ENCODE measurements around the gene KIF16B. TPM values are rescaled to one million over a fixed set of nuclear protein-coding genes. Genes with fewer than 3 reads are reported as not detected.

Gene KIF16B
- total and polyA plus RNA-seq, 2 of the 8 experiments (the other 6 are each of a cell fraction or from before 2014, with no cell fraction given): 3.0 to 9.2 TPM

- Histone ChIP-seq H2BK20ac (ENCODE audit: low read length) (no peak overlapping the region), H4K8ac (ENCODE audit: extremely low read depth, insufficient read depth, low read length) (no peak overlapping the region), H2BK15ac (ENCODE audit: low read length) (no peak overlapping the region), H3K23me2 (ENCODE audit: low read depth, low read length) (no peaks in the 10 kb centered on the region), H3K23ac (ENCODE audit: insufficient read length) (no peak overlapping the region), H3K56ac (replicated peaks; ENCODE audit: insufficient read length, low read depth, low read length) (no peak overlapping the region), H3K14ac (ENCODE audit: insufficient read length) (no peak overlapping the region), H3K79me1 (ENCODE audit: low read depth, low read length) (no peaks in the 10 kb centered on the region), H2BK12ac (ENCODE audit: low read depth, low read length) (no peak overlapping the region), H3K4ac (replicated peaks; ENCODE audit: insufficient read length, low read depth, low read length) (no peak overlapping the region), H3K18ac (ENCODE audit: extremely low read depth, low read length) (no peak overlapping the region), H4K20me1 (replicated peaks in 1 of 2; ENCODE audit: control insufficient read depth in 1 of 2, insufficient read depth in 2 of 2, low read length in 2 of 2) (no peaks in the 10 kb centered on the region), H4K91ac (replicated peaks; ENCODE audit: insufficient read length, low read length) (no peak overlapping the region), H3K9me3 (ENCODE audit: insufficient read depth in 2 of 2, low read depth in 1 of 2, low read length in 1 of 2) (no peaks in the 10 kb centered on the region), H3K4me2 (ENCODE audit: insufficient read depth in 1 of 2, low read depth in 2 of 2, low read length in 2 of 2) (no peak overlapping the region), H3K27me3 (replicated peaks in 1 of 4; ENCODE audit: control insufficient read depth in 3 of 4, extremely low read depth in 1 of 4, insufficient read depth in 3 of 4, low read length in 3 of 4) (no peaks in the 10 kb centered on the region), H3K4me3 (ENCODE audit: extremely low read depth in 1 of 4, insufficient read depth in 2 of 4, low read depth in 3 of 4, low read length in 4 of 4) (no peak overlapping the region), H2BK5ac (ENCODE audit: low read depth, low read length) (no peak overlapping the region), H3K9ac (replicated peaks in 1 of 4; ENCODE audit: extremely low read depth in 1 of 4, low read depth in 3 of 4, low read length in 3 of 4) (no peak overlapping the region), H3K27ac (ENCODE audit: low read depth, low read length) (no peak overlapping the region), H2AK5ac (ENCODE audit: low read depth, low read length) (no peak overlapping the region), H3K36me3 (ENCODE audit: control insufficient read depth in 2 of 4, insufficient read depth in 4 of 4, low read length in 3 of 4) (peaks cover 0 to 5% (median 0%) of the 10 kb centered on the region in 4 experiments; a peak in 1 of 8 replicates), H2AFZ (ENCODE audit: low read length) (no peak overlapping the region), H4K5ac (ENCODE audit: insufficient read length, low read depth, low read length) (no peak overlapping the region), H3K79me2 (ENCODE audit: control insufficient read depth in 1 of 2, insufficient read depth in 2 of 2, low read length in 2 of 2) (no peaks in the 10 kb centered on the region), H3K4me1 (replicated peaks in 1 of 4; ENCODE audit: control insufficient read depth in 3 of 4, insufficient read depth in 4 of 4, low read length in 3 of 4) (peaks cover 0 to 4% (median 3%) of the 10 kb centered on the region in 4 experiments; a peak in 2 of 7 replicates), H2BK120ac (replicated peaks; ENCODE audit: low read depth, low read length) (no peak overlapping the region)
- DNase-seq (ENCODE audit: low read depth in 1 of 2, low spot score in 2 of 2) (no peak), FAIRE-seq (no peak)
- CTCF ChIA-PET (ENCODE audit: partially characterized antibody): interaction anchor here (1.1 kb wide), 1 partner anchor 9 kb away, joined by 3 read pairs; no protein-coding TSS in a partner anchor
- 100% methylated on average over 1 of the region's 1 CpG; no CpG with 5 or more reads in 1 of the 2 experiments for WGBS, 2 experiments (ENCODE audit: extremely low coverage in 1 of 2, insufficient coverage in 1 of 2, insufficient read length in 1 of 2, insufficient replicate concordance in 2 of 2, low coverage in 1 of 2, low lambda C conversion rate in 2 of 2, missing lambda C conversion rate in 1 of 2)
- POLR2A ChIA-PET (ENCODE audit: partially characterized antibody): no interaction called here
- TF ChIP-seq TAF7 (optimal IDR thresholded peaks at IDR 0.05; ENCODE audit: borderline replicate concordance, low read depth, low read length): no peak
- no peak for TF ChIP-seq JUND (IDR thresholded peaks at IDR 0.05; ENCODE audit: low read length)
- TF ChIP-seq POLR2AphosphoS5 (IDR thresholded peaks at IDR 0.05; ENCODE audit: low read depth, low read length): no peak
- no peak for TF ChIP-seq GABPA (IDR thresholded peaks at IDR 0.05; ENCODE audit: borderline replicate concordance, insufficient read depth, low read length)
- no peak for TF ChIP-seq SAP30 (IDR thresholded peaks at IDR 0.05; ENCODE audit: insufficient read depth, insufficient replicate concordance, low read length)
- no peak for TF ChIP-seq RFX5 (IDR thresholded peaks at IDR 0.05; ENCODE audit: borderline replicate concordance, low read depth, low read length)
- no peak for TF ChIP-seq BACH1 (IDR thresholded peaks at IDR 0.05; ENCODE audit: low read length)
- TF ChIP-seq YY1 (IDR thresholded peaks at IDR 0.05; ENCODE audit: low read depth, low read length): no peak
- TF ChIP-seq CHD2 (IDR thresholded peaks at IDR 0.05; ENCODE audit: low read length): no peak
- TF ChIP-seq, protein P1, sequence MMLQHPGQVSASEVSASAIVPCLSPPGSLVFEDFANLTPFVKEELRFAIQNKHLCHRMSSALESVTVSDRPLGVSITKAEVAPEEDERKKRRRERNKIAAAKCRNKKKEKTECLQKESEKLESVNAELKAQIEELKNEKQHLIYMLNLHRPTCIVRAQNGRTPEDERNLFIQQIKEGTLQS (IDR thresholded peaks at IDR 0.05; ENCODE audit: insufficient read depth, low read depth, low read length): no peak
- no peak for TF ChIP-seq SIRT6 (IDR thresholded peaks at IDR 0.05; ENCODE audit: low read length)
- TF ChIP-seq MAFK (IDR thresholded peaks at IDR 0.05; ENCODE audit: low read depth, low read length): no peak
- TF ChIP-seq CHD1 (IDR thresholded peaks at IDR 0.05; ENCODE audit: low read depth, low read length): no peak
These were observed 148.5 kb downstream of the KIF16B start for GRCh38 chr20:16424780-16425179.

Data from H1 (cell line).